ENCODE results near the gene PDLIM1. TPM values are rescaled to one million over a fixed set of nuclear protein-coding genes. Genes with fewer than 3 reads are reported as not detected.
"Not testable (repeated sequence)": the region's sequence is repeated elsewhere in the genome, so short reads cannot be mapped to it uniquely, and the experiment has no call there.

The PDLIM1 gene
- total RNA-seq, 2 donors from 2014 or later: 1.4 to 1.7 TPM

DNA sequence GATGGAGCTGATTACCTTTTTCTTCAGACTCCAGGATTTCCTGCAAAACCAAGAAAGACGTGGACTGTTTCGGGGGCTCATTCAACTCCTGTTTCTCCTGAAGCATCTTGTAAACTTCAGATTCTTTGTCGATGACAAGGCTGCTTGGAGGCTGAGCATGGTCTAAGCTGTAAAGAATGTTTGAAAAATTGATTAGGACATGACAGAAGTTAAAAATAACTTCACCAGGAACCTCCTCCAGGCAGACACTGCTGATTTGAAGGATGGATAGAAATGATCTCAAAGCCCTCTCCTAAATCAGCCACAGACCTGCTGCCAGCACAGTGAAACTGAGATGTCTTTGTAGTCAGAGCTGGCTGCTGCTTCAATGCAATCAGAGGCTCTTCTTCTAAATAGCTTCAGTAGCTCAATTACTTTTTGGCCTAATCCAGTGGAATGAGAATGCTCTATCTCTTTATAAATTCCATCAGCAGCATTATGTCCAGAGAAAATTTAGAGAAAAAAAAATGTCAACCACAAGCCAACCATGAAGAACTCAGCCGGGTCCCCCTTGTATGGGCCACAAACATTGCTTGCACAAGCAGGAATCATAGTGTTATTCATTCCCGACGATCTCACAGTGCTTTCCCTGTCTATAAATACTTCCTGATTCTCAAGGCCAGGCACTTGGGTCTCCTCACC is 43.5 kb downstream of the PDLIM1 start:
- H3K27me3 Mint-ChIP-seq (ENCODE audit: low read depth): peaks cover 28% of the 10 kb centered on the region
- H3K4me1 Mint-ChIP-seq (ENCODE audit: low read depth): peaks cover 20% of the 10 kb centered on the region
- no peak for ATAC-seq (replicated peaks in 1 of 2)
- H3K4me3 Mint-ChIP-seq: no peak overlapping the region
- H3K36me3 Mint-ChIP-seq (ENCODE audit: insufficient read depth in 2 of 2): no peaks in the 10 kb centered on the region
- peak overlapping the region; percentile 5 for H3K27ac Mint-ChIP-seq
- no peaks in the 10 kb centered on the region for H3K9me3 Mint-ChIP-seq
- no peak for DNase-seq

DNA sequence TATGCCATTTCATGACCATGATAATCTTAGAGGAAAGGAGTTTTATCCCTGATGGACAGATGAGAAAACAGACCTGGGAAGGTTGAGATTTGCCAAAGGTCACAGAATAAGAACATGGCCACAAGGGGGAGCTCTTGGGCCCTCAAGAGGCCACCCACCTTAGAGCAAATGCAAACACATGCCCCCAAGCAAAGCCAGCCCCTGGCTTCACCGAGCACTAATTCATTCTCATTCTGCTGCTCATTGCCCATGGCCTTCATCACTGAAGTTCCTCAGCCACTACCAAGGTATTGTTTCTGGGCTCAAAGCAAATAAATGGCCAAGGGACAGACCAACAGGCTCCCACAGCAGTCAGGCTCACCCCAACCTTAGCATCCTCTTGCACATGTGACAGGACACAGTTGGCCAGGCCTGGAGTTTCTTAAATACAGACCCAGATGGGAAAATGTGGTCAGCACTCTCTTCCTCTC is 44.2 kb downstream of the PDLIM1 start:
- no peaks in the 10 kb centered on the region for H3K36me3 Mint-ChIP-seq (ENCODE audit: insufficient read depth in 2 of 2)
- H3K4me1 Mint-ChIP-seq (ENCODE audit: low read depth): peaks cover 20% of the 10 kb centered on the region

DNA sequence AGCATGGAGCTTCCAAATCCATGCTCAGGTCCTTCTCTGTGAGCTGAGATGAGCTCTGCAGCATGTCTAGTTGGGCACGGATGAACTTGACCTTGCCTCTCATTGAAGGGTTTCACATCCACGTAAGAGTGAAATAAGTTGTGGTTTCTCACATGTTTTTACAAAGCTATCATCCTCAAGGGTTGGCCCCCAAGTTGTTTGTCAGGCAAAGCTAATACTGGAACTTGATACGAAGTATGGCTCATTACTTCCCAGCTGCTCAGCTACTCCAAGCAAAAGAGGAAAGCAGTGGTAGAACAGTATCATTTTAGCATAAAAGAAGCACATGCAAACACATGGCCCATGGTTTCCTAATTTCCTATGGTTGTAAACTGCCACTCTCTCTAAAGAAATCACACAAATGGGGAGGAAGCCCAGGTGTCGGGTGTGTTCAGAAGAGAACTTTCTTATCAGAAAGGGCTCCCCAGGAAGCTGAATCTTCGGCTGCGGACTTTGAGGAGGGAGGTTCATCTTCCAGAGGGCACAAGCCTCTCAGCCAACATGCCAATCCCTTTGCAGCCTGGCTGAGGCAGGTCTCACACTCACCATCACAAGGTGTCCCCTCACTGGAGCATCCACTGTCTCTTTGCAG is 45.3 kb downstream of the PDLIM1 start:
- no peak for DNase-seq
- ATAC-seq (replicated peaks in 1 of 2): peak; percentile 59 to 70
- Mint-ChIP-seq H3K4me1 (ENCODE audit: low read depth) (peaks cover 20% of the 10 kb centered on the region), H3K9me3 (no peaks in the 10 kb centered on the region), H3K4me3 (peak overlapping the region; percentile 27 to 41), H3K27me3 (ENCODE audit: low read depth) (peaks cover 20% of the 10 kb centered on the region), H3K36me3 (ENCODE audit: insufficient read depth in 2 of 2) (no peaks in the 10 kb centered on the region), H3K27ac (no peak overlapping the region)

More for the DNA sequence above, 44.2 kb downstream of the PDLIM1 start:
- H3K27ac Mint-ChIP-seq: no peak overlapping the region
- DNase-seq (peak; percentile 73 to 74), ATAC-seq (replicated peaks in 1 of 2) (peak; percentile 52 to 56)
- peaks cover 21% of the 10 kb centered on the region for H3K27me3 Mint-ChIP-seq (ENCODE audit: low read depth)
- no peaks in the 10 kb centered on the region for H3K9me3 Mint-ChIP-seq
- H3K4me3 Mint-ChIP-seq: no peak overlapping the region

DNA sequence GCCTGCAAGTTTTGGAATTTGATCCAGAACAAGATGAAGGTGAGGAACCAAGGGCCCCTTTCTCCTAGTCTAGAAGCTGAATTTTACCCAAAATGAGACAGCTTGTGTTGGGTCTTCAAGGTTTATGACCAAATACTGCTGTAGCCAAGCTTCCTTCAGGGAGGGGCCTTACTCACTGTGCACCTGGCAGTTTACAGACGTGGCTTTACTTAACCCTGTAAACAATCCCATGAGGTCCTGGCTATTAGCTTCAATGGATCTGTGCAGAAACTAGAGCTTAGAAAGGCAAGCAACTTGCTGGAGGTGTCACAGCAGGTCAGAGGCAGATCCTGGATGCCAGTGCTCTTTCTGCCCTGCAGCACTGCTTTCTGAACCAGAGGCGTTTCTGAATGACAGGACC is 46.7 kb downstream of the PDLIM1 start:
- Mint-ChIP-seq H3K9me3 (no peaks in the 10 kb centered on the region), H3K27ac (no peak overlapping the region), H3K4me1 (ENCODE audit: low read depth) (peaks cover 20% of the 10 kb centered on the region), H3K4me3 (no peak overlapping the region), H3K27me3 (ENCODE audit: low read depth) (peaks cover 20% of the 10 kb centered on the region), H3K36me3 (ENCODE audit: insufficient read depth in 2 of 2) (no peaks in the 10 kb centered on the region)
- no peak for DNase-seq
- ATAC-seq (replicated peaks in 1 of 2): no peak

DNA sequence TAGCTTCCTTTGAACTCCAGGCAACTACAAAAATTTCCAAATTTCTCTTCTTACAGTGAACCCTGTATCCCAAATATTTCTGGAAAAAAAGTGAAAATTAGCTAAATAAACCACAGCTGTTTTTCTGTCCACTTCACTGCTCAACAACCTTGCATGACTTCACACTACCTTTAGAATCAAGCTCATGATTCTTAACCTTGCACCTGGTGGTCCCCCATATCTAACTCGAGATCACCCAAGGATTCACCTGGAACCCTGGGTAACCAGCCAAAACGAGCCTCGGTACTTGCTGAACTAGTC is 47.5 kb downstream of the PDLIM1 start:
- H3K27ac Mint-ChIP-seq: no peak overlapping the region
- peaks cover 20% of the 10 kb centered on the region for H3K4me1 Mint-ChIP-seq (ENCODE audit: low read depth)
- H3K4me3 Mint-ChIP-seq: no peak overlapping the region
- peaks cover 20% of the 10 kb centered on the region for H3K27me3 Mint-ChIP-seq (ENCODE audit: low read depth)
- no peaks in the 10 kb centered on the region for H3K36me3 Mint-ChIP-seq (ENCODE audit: insufficient read depth in 2 of 2)
- no peaks in the 10 kb centered on the region for H3K9me3 Mint-ChIP-seq
- DNase-seq (no peak), ATAC-seq (replicated peaks in 1 of 2) (no peak)

DNA sequence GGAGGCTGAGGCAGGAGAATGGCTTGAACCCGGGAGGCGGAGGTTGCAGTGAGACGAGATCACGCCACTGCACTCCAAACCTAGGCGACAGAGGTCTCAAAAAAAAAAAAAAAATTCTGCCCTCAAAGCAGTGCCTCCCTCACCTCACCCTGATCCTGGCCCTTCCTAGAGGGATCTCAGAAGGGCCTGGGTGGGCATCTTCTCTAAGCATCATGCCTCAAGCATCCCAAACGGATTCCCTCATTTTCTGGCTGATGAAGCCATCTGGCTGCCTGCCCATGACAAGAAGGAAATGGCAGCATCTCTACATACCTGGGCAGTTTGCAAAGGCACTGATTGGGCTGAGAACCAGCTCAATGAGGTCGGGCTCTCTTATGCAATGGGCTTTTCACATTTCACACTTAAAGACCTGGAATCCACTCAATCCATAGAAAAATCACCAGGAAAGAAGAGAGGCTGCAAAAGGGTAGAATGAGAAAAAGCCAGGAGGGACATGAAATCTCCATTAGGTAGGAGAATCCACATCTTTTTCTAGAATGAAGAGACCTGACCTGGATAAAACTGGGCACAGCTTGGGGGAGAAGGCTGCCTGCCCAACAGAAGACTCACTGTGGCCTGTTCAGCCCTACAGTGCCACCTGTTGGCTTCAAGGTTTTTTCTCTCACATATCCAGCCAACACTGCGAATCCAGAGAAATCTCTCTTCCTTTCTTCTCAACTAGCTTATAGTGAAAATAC is 48.1 kb downstream of the PDLIM1 start:
- Mint-ChIP-seq H3K27me3 (ENCODE audit: low read depth) (peaks cover 20% of the 10 kb centered on the region), H3K9me3 (no peaks in the 10 kb centered on the region), H3K4me1 (ENCODE audit: low read depth) (peaks cover 24% of the 10 kb centered on the region), H3K27ac (no peak overlapping the region), H3K36me3 (ENCODE audit: insufficient read depth in 2 of 2) (no peaks in the 10 kb centered on the region), H3K4me3 (no peak overlapping the region)
- peak; percentile 60 to 74 for ATAC-seq (replicated peaks in 1 of 2)
- peak; percentile 37 to 58 for DNase-seq

DNA sequence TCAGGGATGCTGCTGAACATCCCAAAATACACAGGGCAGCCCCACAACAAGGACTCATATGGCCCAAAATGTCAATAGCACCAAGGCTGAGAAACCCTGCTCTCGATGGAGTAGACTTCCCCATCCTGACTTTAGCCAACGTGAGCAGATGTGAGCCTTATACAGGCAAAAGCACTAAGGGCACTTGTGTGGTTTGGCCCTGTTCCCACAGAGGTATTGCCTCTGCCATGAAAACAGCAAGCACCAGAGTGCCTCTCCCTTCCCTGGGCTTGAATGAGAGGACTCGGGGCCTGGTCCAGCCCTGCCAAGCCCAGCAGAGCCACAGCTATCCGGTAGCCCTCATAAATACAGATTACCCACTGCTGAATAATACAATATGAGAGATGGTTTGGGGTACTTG is 49.3 kb downstream of the PDLIM1 start:
- H3K4me1 Mint-ChIP-seq (ENCODE audit: low read depth): peaks cover 36% of the 10 kb centered on the region
- no peaks in the 10 kb centered on the region for H3K36me3 Mint-ChIP-seq (ENCODE audit: insufficient read depth in 2 of 2)
- H3K9me3 Mint-ChIP-seq: no peaks in the 10 kb centered on the region
- no peak overlapping the region for H3K27ac Mint-ChIP-seq
- ATAC-seq (replicated peaks in 1 of 2) (no peak), DNase-seq (no peak)
- H3K27me3 Mint-ChIP-seq (ENCODE audit: low read depth): peaks cover 20% of the 10 kb centered on the region
- H3K4me3 Mint-ChIP-seq: no peak overlapping the region

DNA sequence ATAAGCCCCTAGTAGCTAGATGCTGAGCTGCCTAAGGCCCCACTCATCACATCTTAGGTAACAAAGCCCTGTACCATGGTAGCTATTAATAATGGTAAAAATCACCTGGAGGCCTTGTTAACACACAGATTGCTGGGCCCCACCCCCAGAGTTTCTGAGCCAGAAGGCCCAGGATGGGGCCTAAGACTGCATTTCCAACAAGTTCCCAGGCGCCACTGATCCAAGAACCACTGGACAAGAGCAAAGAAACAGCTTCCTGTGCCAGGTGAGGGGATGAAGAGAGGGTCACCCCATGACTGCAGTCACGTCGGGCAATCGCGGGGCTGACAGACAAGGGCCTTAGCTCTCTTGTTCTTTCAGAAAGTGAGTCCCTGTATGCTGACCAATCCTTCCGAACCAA is 50.0 kb downstream of the PDLIM1 start:
- DNase-seq: no peak

DNA sequence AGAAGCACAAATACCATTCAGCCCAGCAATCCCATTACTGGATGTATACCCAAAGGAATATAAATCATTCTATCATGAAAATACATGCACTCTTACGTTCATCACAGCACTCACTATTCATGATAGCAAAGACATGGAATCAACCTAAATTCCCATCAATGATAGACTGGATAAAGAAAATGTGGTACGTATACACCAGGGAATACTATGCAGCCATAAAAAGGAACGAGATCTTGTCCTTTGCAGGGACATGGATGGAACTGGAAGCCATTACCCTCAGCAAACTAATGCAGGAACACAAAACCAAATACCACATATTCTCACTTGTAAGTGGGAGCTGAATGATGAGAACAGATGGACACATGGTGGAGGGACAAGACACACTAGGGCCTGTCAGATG is 50.7 kb downstream of the PDLIM1 start:
- H3K4me3 Mint-ChIP-seq; ATAC-seq (replicated peaks in 1 of 2); DNase-seq; H3K9me3 Mint-ChIP-seq; H3K27ac Mint-ChIP-seq; H3K36me3 Mint-ChIP-seq (ENCODE audit: insufficient read depth in 2 of 2): not testable (repeated sequence)
- H3K27me3 Mint-ChIP-seq (ENCODE audit: low read depth): peaks cover 17% of the 10 kb centered on the region
- H3K4me1 Mint-ChIP-seq (ENCODE audit: low read depth): peaks cover 36% of the 10 kb centered on the region

More for the DNA sequence above, 50.0 kb downstream of the PDLIM1 start:
- no peaks in the 10 kb centered on the region for H3K36me3 Mint-ChIP-seq (ENCODE audit: insufficient read depth in 2 of 2)
- no peaks in the 10 kb centered on the region for H3K9me3 Mint-ChIP-seq
- H3K4me1 Mint-ChIP-seq (ENCODE audit: low read depth): peaks cover 36% of the 10 kb centered on the region
- H3K27me3 Mint-ChIP-seq (ENCODE audit: low read depth): peaks cover 20% of the 10 kb centered on the region
- no peak overlapping the region for H3K27ac Mint-ChIP-seq
- H3K4me3 Mint-ChIP-seq: no peak overlapping the region
- ATAC-seq (replicated peaks in 1 of 2): no peak

DNA sequence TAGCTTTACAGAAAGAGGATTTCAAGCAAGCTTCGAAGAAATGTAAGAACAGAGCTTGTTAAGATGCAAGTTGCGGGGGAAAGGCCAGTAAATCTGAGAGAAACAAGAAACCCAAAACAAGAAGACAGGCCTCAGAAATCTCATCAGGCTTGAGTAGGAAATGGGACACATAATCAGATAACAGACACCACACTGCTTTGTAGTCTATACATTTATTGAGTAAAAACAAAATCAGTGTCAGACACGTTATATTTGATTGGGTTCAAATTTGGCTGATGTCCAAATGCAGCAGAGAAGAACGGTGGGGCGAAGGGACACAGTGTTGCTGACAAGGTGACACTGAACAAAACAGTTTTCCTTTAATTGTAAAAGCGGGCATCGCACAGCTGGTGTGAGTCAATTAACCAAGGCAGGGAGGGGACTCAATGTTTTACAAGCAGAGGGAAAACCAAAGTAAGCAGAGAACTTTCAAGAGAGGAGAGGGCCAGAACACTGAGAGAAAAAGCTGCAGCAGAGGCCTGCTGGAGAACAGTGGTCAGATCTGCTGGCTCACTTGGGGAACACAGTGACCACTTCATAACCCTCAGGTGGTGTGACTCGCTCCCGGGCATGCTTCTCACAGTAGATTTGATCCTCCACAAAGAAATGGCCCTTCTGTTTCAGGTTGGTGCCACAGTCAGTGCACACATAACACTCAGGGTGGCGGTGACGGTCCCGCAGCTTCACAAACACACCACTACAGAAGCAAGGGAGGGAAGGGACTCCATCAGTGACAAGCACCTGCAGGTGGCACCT is 53.2 kb downstream of the PDLIM1 start:
- ATAC-seq (replicated peaks in 1 of 2) (no peak), DNase-seq (no peak)
- Mint-ChIP-seq H3K9me3 (peaks cover 1 to 2% of the 10 kb centered on the region in 2 donors), H3K36me3 (ENCODE audit: insufficient read depth in 2 of 2) (peaks cover 0 to 2% of the 10 kb centered on the region in 2 donors), H3K4me1 (ENCODE audit: low read depth) (peaks cover 34% of the 10 kb centered on the region), H3K27me3 (ENCODE audit: low read depth) (peaks cover 9% of the 10 kb centered on the region), H3K4me3 (peak overlapping the region; percentile 56 to 89), H3K27ac (peak overlapping the region; percentile 14)

DNA sequence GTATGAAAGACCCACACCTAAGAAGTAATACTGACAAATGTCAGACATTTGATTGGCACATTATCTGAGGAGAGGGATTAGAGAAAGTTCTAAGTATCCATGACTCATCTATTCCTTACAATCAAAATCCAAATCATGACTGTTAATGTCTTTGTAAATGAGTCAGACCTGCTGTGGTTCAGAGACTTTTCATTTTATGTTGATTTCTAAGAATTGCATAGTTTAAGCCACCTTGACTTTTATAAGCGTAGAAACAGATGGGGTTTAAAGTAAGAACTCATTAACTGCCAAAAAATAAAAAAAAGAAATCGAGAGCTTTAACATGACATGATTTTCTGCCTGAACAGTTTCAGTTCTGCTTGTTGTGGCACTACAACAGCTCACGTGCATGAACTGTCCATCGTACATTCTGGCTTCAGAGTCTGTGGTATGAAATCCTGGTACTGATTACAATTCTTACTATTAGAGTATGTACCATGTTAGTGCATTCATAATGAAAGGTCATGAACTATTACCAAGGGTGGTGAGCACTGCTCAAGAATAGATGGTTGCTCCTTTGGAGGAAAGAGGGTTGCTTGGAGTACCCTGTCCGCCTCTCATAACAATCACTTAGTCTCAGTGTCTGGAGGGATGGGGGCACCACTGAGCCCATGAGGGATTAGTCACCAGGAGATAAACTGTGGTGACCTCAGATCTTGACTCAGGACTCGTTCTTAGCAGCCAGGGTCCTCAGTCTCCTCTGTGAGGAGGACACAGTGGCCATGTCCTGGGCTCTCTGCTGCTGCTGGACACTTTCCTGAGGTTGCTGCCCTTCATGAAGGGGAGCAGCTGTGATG is 54.5 kb downstream of the PDLIM1 start:
- Mint-ChIP-seq H3K27ac (peak overlapping the region; percentile 100), H3K27me3 (ENCODE audit: low read depth) (peaks cover 9% of the 10 kb centered on the region), H3K36me3 (ENCODE audit: insufficient read depth in 2 of 2) (peaks cover 0 to 2% of the 10 kb centered on the region in 2 donors), H3K9me3 (peaks cover 1 to 2% of the 10 kb centered on the region in 2 donors), H3K4me3 (peak overlapping the region; percentile 56 to 89), H3K4me1 (ENCODE audit: low read depth) (peaks cover 42% of the 10 kb centered on the region)
- ATAC-seq (replicated peaks in 1 of 2) (peak; percentile 79 to 84), DNase-seq (peak in 1 of 2 donors; percentile 50)

DNA sequence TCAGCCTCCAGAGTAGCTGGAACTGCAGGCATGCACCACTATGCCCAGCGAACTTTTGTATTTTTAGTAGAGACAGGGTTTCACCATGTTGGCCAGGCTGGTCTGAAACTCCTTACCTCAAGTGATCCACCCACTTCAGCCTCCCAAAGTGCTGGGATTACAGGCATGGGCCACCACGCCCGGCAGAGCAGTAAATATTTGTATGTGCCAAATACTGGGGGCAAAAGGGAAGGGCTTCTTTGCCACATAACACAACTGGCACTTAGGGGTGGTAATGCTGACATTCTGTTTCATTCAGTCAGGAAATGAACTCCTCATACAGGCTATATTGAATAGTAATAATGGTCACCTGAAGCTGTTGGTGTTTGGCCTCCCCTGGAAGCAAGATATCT is 55.1 kb downstream of the PDLIM1 start:
- Mint-ChIP-seq H3K4me1 (ENCODE audit: low read depth) (peaks cover 48% of the 10 kb centered on the region), H3K9me3 (peaks cover 1 to 2% of the 10 kb centered on the region in 2 donors), H3K27ac (peak overlapping the region; percentile 100), H3K27me3 (ENCODE audit: low read depth) (peaks cover 11% of the 10 kb centered on the region), H3K4me3 (peak overlapping the region; percentile 56 to 89), H3K36me3 (ENCODE audit: insufficient read depth in 2 of 2) (peaks cover under 1 to 3% of the 10 kb centered on the region in 2 donors)
- DNase-seq (no peak), ATAC-seq (replicated peaks in 1 of 2) (no peak)
